H9 (cell line): ENCODE data around the gene NCEH1. TPM values are rescaled to one million over a fixed set of nuclear protein-coding genes. Genes with fewer than 3 reads are reported as not detected.

ENCODE experiments used
- DNase-seq: peaks from one replicate; pipeline ENCODE4 v3.0.0-alpha.2; 2017
- H2AFZ ChIP-seq: one replicate; pipeline ENCODE4 v1.6.1; 2013; ENCODE audit warnings: mild to moderate bottlenecking, low read length, control low read depth, moderate library complexity
- H2AK5ac ChIP-seq: 2 replicates; pipeline ENCODE4 v1.6.1; 2013; ENCODE audit warnings: low read length, control low read depth, mixed read lengths; ENCODE audit not compliant: insufficient read length
- H2BK120ac ChIP-seq: one replicate; pipeline ENCODE4 v1.6.1; 2013; ENCODE audit warnings: low read depth, mild to moderate bottlenecking, low read length, control low read depth, inconsistent platforms; ENCODE audit not compliant: poor library complexity, severe bottlenecking
- H2BK12ac ChIP-seq: 2 replicates; pipeline ENCODE4 v1.6.1; 2013; ENCODE audit warnings: low read length, control low read depth, mixed read lengths, low read depth; ENCODE audit not compliant: insufficient read length
- H2BK15ac ChIP-seq: 2 replicates; pipeline ENCODE4 v1.6.1; 2013; ENCODE audit warnings: low read depth, low read length, control low read depth
- H2BK20ac ChIP-seq: one replicate; pipeline ENCODE4 v1.6.1; 2013; ENCODE audit warnings: low read depth, mild to moderate bottlenecking, low read length, control low read depth, inconsistent platforms; ENCODE audit not compliant: poor library complexity, severe bottlenecking
- H2BK5ac ChIP-seq: 2 replicates; pipeline ENCODE4 v1.6.1; 2013; ENCODE audit warnings: low read length, control low read depth, mixed read lengths; ENCODE audit not compliant: insufficient read length
- H3K14ac ChIP-seq: 2 replicates; pipeline ENCODE4 v1.6.1; 2013; ENCODE audit warnings: low read length, control low read depth; ENCODE audit not compliant: insufficient read depth
- H3K18ac ChIP-seq: 2 replicates; pipeline ENCODE4 v1.6.1; 2013; ENCODE audit warnings: low read depth, mild to moderate bottlenecking, mixed read lengths, low read length, control low read depth; ENCODE audit not compliant: insufficient read length
- H3K23ac ChIP-seq: 2 replicates; pipeline ENCODE4 v1.6.1; 2013; ENCODE audit warnings: low read length, control low read depth, mixed read lengths, low read depth; ENCODE audit not compliant: insufficient read length
- H3K23me2 ChIP-seq: 2 replicates; pipeline ENCODE4 v1.6.1; 2013; ENCODE audit warnings: low read depth, mild to moderate bottlenecking, mixed read lengths, low read length, control low read depth; ENCODE audit not compliant: insufficient read length, poor library complexity, severe bottlenecking
- H3K27ac ChIP-seq: 2 replicates; pipeline ENCODE4 v1.5.1; 2013; ENCODE audit warnings: low read length, control low read depth, mixed read lengths, low read depth; ENCODE audit not compliant: insufficient read length
- H3K27me3 ChIP-seq: 2 replicates; pipeline ENCODE4 v1.6.1; 2013; ENCODE audit warnings: low read length, control low read depth, inconsistent platforms; ENCODE audit not compliant: insufficient read depth
- H3K4ac ChIP-seq: 2 replicates; pipeline ENCODE4 v1.6.1; 2013; ENCODE audit warnings: low read depth, mild to moderate bottlenecking, control low read depth, inconsistent platforms, low read length, moderate library complexity
- H3K4me1 ChIP-seq: 2 replicates; pipeline ENCODE4 v1.6.1; 2013; ENCODE audit warnings: low read length, control low read depth, inconsistent platforms; ENCODE audit not compliant: insufficient read depth
- H3K4me2 ChIP-seq: 2 replicates; pipeline ENCODE4 v1.6.1; 2013; ENCODE audit warnings: low read length, control low read depth, mixed read lengths; ENCODE audit not compliant: insufficient read length, insufficient read depth
- H3K56ac ChIP-seq: 2 replicates; pipeline ENCODE4 v1.6.1; 2013; ENCODE audit warnings: low read depth, mild to moderate bottlenecking, mixed read lengths, low read length, control low read depth; ENCODE audit not compliant: insufficient read length
- H3K79me1 ChIP-seq: 2 replicates; pipeline ENCODE4 v1.6.1; 2013; ENCODE audit warnings: low read depth, mild to moderate bottlenecking, moderate library complexity, low read length, control low read depth, inconsistent platforms; ENCODE audit not compliant: insufficient read depth, poor library complexity, severe bottlenecking
- H3K79me2 ChIP-seq: 2 replicates; pipeline ENCODE4 v1.6.1; 2013; ENCODE audit warnings: low read length, control low read depth, inconsistent platforms; ENCODE audit not compliant: insufficient read depth
- H3K9ac ChIP-seq: 2 replicates; pipeline ENCODE4 v1.6.1; 2013; ENCODE audit warnings: low read length, control low read depth, mixed read lengths; ENCODE audit not compliant: insufficient read length; ENCODE audit errors: extremely low read depth
- H3K9me3 ChIP-seq: one replicate; pipeline ENCODE4 v1.6.1; 2013; ENCODE audit warnings: low read depth, low read length, inconsistent platforms; ENCODE audit not compliant: control insufficient read depth
- H3T11ph ChIP-seq: one replicate; pipeline ENCODE4 v1.6.1; 2013; ENCODE audit warnings: mild to moderate bottlenecking, low read length, control low read depth, inconsistent platforms
- H4K20me1 ChIP-seq: one replicate; pipeline ENCODE4 v1.6.1; 2013; ENCODE audit not compliant: control insufficient read depth, insufficient read length, insufficient read depth
- H4K5ac ChIP-seq: 2 replicates; pipeline ENCODE4 v1.6.1; 2013; ENCODE audit warnings: low read depth, mild to moderate bottlenecking, mixed read lengths, low read length, control low read depth; ENCODE audit not compliant: insufficient read length
- H4K8ac ChIP-seq: replicated peaks from 2 replicates; pipeline ENCODE4 v1.6.1; 2013; ENCODE audit warnings: low read length, control low read depth, mixed read lengths, low read depth; ENCODE audit not compliant: insufficient read length
- H4K91ac ChIP-seq: 2 replicates; pipeline ENCODE4 v1.6.1; 2013; ENCODE audit warnings: low read depth, mild to moderate bottlenecking, moderate library complexity, mixed read lengths, low read length, control low read depth; ENCODE audit not compliant: insufficient read length
- H3K27ac Mint-ChIP-seq, 3 experiments: 2 replicates in 2 of 3; 3 replicates in 1 of 3; pipeline ENCODE4 v1.8.0; 2020 to 2021; ENCODE audit warnings: mixed read lengths in 3 of 3, mild to moderate bottlenecking in 1 of 3, moderate library complexity in 1 of 3
- H3K27me3 Mint-ChIP-seq: 2 replicates; pipeline ENCODE4 v1.8.0; 2021; ENCODE audit warnings: low read depth, mild to moderate bottlenecking, moderate library complexity, mixed read lengths
- H3K36me3 Mint-ChIP-seq, 3 experiments: 2 replicates in 2 of 3; 3 replicates in 1 of 3; pipeline ENCODE4 v1.8.0; 2020 to 2021; ENCODE audit warnings: low read depth in 3 of 3, mixed read lengths in 3 of 3; ENCODE audit not compliant: insufficient read depth in 1 of 3
- H3K4me1 Mint-ChIP-seq, 2 experiments: 2 replicates each; pipeline ENCODE4 v1.8.0; 2020; ENCODE audit warnings: mixed read lengths in 2 of 2
- H3K4me3 Mint-ChIP-seq, 2 experiments: 2 replicates in 1 of 2; 3 replicates in 1 of 2; pipeline ENCODE4 v1.8.0; 2020 to 2021; ENCODE audit warnings: mild to moderate bottlenecking in 2 of 2, mixed read lengths in 2 of 2, moderate library complexity in 1 of 2
- H3K9me3 Mint-ChIP-seq, 2 experiments: 2 replicates in 1 of 2; 3 replicates in 1 of 2; pipeline ENCODE4 v1.8.0; 2020; ENCODE audit warnings: mild to moderate bottlenecking in 2 of 2, mixed read lengths in 2 of 2, moderate library complexity in 1 of 2
- CTCF ChIP-seq: fragments of 200-600 bp; sonication (generic); conservative IDR thresholded peaks from 3 replicates; pipeline ENCODE4 v1.8.0; 2021; ENCODE audit warnings: antibody characterized with exemption, mild to moderate bottlenecking
- WGBS: extraction: QIAGEN DNeasy Blood & Tissue Kit; methylation state at CpG from one replicate; pipeline ENCODE4 v1.1.7; 2013; ENCODE audit warnings: missing lambda C conversion rate, low lambda C conversion rate, mixed read lengths; ENCODE audit not compliant: insufficient read length; ENCODE audit errors: extremely low coverage; 5-methylcytosine and 5-hydroxymethylcytosine counted together
- total RNA-seq: library from RNA; stranded (reverse); gene quantifications from 2 replicates; pipeline ENCODE4 v1.2.1, GENCODE V29; 2021

Gene NCEH1
- total RNA-seq, 1 experiment from 2014 or later, result 2.3 TPM

GRCh38 chr3:172707967-172708366, 2.9 kb downstream of the NCEH1 start:
- no peaks in the 10 kb centered on the region for H3K9me3 ChIP-seq
- H3K4me2 ChIP-seq, result no peak overlapping the region
- no peak overlapping the region for H2AFZ ChIP-seq
- no peak overlapping the region for H2BK20ac ChIP-seq
- TF ChIP-seq CTCF, result no peak
- H3K18ac ChIP-seq, result no peak overlapping the region
- no peaks in the 10 kb centered on the region for H3K79me1 ChIP-seq
- no peak overlapping the region for H3K4me3 Mint-ChIP-seq
- no peak overlapping the region for H3K56ac ChIP-seq
- no peak overlapping the region for H2BK15ac ChIP-seq
- H3K27me3 Mint-ChIP-seq, result peaks cover 15% of the 10 kb centered on the region
- H4K91ac ChIP-seq, result no peak overlapping the region
- H4K8ac ChIP-seq, result no peak overlapping the region
- no peaks in the 10 kb centered on the region for H3K27me3 ChIP-seq
- peaks cover 10% of the 10 kb centered on the region for H3K23me2 ChIP-seq
- no peak overlapping the region for H3K27ac Mint-ChIP-seq
- H3K9ac ChIP-seq, result no peak overlapping the region
- H3K27ac ChIP-seq, result no peak overlapping the region
- no peak overlapping the region for H3K23ac ChIP-seq
- H3K79me2 ChIP-seq, result no peaks in the 10 kb centered on the region
- no peak overlapping the region for H4K5ac ChIP-seq
- no peaks in the 10 kb centered on the region for H3K9me3 Mint-ChIP-seq
- no peaks in the 10 kb centered on the region for H4K20me1 ChIP-seq
- H3K36me3 Mint-ChIP-seq, result no peaks in the 10 kb centered on the region
- no peak overlapping the region for H3K14ac ChIP-seq
- H2BK5ac ChIP-seq, result no peak overlapping the region
- H3K4me1 Mint-ChIP-seq, result peaks cover 13 to 21% of the 10 kb centered on the region in 2 experiments
- no peak overlapping the region for H3T11ph ChIP-seq
- H3K4ac ChIP-seq, result no peak overlapping the region
- H3K4me1 ChIP-seq, result no peaks in the 10 kb centered on the region
- WGBS, result no CpG with 5 or more reads among the region's 1 CpG
- no peak for DNase-seq
- H2BK120ac ChIP-seq, result no peak overlapping the region
- H2BK12ac ChIP-seq, result no peak overlapping the region
- no peak overlapping the region for H2AK5ac ChIP-seq
